Measurements from ENCODE around the gene BICDL2.
"Not testable (repeated sequence)": the region's sequence is repeated elsewhere in the genome, so short reads cannot be mapped to it uniquely, and the experiment has no call there.

Gene BICDL2, protein sequence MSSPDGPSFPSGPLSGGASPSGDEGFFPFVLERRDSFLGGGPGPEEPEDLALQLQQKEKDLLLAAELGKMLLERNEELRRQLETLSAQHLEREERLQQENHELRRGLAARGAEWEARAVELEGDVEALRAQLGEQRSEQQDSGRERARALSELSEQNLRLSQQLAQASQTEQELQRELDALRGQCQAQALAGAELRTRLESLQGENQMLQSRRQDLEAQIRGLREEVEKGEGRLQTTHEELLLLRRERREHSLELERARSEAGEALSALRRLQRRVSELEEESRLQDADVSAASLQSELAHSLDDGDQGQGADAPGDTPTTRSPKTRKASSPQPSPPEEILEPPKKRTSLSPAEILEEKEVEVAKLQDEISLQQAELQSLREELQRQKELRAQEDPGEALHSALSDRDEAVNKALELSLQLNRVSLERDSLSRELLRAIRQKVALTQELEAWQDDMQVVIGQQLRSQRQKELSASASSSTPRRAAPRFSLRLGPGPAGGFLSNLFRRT

DNA sequence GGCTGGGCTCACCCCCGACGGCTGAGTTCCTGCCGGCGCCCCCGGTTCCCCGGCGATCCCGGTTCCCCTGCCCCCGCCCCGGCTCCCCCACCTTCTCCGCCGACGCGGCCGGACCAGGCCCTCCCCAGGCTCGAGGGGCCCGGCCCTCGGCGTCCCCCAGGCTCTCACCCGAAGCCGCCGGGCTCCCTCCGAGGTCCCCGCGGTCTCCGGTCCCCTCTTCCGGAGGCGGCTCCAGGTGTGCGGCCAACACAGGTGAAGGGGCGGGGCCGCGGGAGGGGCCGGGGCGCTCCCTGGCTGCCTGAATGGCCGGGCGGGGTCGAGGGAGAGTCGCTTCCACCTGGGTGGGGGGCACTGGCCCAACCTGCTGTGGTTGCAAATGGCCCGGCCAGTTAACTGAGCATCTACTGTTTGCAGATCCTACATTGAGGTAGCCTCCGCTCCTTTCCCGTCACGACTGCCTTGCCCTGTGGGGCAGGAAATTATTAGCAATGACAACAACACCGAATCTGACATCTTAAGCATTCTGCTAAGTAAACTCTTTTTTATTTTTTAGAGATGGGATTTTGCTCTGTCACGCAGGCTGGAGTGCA lies at the start of gene BICDL2:
Gene BICDL2, minus strand, starts transcription at position 219 of the 590 bp plus-strand sequence. CDS start 1,448 bp downstream, outside the sequence.
- no peak for DNase-seq (ENCODE audit: low spot score)

DNA sequence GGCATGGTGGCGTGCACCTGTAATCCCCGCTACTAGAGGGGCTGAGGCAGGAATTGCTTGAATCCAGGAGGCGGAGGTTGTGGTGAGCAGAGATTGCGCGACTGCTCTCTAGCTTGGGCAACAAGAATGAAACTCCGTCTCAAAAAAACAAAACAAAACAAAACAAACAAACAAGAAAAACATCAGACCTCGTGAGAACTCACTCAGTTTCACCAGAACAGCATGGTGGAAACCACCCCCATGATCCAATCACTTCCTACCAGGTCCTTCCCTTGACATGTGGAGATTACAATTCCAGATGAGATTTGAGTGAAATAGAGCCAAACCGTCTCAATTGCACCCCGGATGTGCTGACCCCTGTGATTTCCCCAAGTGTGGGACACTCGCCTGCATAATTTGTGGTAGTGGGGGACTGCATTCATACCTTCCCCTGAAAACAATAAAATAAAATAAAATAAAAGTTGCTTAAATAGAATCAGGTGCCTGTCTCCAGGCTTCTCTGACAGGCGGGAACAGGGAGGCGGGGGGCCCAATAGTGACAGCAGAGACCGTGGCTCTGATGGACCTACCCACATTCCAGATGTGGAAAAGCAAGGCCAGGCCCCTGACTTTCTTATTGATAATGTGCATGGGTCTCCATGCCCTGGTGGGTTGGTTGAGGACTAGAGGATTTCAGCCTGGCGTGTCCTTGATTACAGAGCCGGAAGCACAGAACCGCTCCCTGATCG lies 49.3 kb upstream of the BICDL2 start:
- DNase-seq (ENCODE audit: low spot score): no peak

DNA sequence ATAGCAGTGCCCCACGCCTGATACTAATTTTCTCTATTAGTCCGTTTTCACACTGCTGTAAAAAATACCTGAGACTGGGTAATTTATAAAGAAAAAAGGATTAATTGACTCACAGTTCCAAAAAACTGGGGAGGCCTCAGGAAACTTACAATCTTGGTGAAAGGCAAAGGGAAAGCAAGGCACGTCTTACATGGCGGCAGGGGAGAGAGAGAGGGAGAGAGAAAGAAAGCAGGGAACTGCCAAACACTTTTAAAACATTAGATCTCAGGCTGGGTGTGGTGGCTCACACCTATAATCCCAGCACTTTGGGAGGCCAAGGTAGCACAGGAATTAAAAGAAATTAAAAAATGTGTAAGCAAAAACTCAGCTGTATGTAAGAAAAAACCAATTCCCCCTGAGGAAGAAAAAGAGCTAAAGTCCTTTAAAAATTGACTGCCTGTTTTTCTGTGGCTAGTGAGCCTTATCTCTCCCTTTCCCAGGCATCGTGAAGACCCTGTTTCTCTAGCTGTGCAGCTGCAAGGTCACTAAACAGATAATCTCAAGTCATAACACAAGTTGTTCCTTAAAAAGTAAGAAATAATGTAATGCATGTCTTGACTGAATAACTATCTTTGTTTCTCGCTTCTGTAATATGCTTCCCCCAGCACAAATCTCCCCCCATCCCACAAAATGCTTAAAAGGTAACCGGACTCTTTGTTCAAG lies 48.4 kb upstream of the BICDL2 start:
- DNase-seq (ENCODE audit: low spot score): no peak

DNA sequence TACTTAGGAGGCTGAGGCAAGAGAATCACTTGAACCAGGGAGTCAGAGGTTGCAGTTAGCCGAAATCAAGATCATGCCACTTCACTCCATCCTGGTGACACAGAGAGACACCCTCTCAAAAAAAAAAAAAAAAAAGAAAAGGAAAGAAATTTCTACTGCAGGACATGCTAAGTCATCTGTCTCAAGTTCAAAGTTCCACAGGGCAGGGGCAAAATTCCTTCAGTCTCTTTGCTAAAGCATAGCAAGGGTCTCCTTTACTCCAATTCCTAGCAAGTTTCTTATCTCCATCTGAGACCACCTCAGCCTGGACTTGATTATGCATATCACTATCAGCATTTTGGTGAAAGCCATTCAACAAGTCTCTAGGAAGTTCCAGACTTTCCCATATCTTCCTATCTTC lies 47.7 kb upstream of the BICDL2 start:
- DNase-seq (ENCODE audit: low spot score): no peak

DNA sequence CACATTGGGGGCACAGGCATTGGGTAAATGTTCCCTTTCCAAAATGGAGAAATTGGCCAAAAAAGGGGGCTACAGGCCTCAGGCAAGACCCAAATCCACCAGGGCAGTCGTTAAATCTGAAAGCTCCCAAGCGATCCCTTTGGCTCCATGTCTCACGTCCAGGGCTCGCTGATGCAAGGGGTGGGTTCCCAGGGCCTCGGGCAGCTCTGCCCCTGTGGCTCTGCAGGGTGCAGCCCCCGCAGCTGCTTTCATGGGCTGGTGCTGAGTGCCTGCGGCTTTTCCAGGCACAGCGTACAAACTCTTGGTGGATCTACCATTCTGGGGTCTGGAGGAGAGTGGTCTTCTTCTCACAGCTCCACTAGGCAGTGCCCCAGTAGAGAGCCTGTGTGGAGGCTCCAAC lies 46.7 kb upstream of the BICDL2 start:
- DNase-seq (ENCODE audit: low spot score): not testable (repeated sequence)

DNA sequence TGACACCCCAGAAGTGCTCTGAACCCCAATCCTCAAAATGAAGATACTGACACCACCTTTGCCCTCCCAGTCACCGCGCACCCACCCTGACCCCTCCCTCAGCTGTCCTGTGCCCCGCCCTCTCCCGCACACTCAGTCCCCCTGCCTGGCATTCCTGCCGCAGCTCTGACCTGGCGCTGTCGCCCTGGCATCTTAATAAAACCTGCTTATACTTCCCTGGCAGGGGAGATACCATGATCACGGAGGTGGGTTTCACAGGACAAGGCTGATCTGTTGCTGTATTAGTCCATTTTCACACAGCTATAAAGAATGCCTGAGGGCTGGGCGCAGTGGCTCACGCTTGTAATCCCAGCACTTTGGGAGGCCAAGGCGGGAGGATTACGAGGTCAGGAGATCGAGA lies 45.2 kb upstream of the BICDL2 start:
- not testable (repeated sequence) for DNase-seq (ENCODE audit: low spot score)

DNA sequence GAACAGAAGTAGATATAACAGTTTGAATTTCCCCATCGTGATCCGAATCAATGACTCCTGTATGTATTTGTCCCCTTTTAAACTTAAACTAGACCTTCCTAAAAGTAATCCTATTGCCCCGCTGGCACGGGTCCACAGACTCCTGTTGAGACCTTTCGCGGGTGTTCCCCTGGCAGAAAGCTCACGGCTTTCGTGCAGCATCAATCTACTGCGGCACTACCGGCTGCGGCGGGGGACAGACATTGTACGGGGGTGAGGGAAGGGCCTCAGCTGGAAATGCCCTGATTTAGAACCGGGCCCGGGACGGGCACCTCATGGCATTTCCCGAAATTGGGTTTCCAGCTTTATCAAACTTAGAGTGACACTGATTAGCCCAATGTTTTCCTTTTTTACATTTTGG lies 43.3 kb upstream of the BICDL2 start:
- no peak for DNase-seq (ENCODE audit: low spot score)

DNA sequence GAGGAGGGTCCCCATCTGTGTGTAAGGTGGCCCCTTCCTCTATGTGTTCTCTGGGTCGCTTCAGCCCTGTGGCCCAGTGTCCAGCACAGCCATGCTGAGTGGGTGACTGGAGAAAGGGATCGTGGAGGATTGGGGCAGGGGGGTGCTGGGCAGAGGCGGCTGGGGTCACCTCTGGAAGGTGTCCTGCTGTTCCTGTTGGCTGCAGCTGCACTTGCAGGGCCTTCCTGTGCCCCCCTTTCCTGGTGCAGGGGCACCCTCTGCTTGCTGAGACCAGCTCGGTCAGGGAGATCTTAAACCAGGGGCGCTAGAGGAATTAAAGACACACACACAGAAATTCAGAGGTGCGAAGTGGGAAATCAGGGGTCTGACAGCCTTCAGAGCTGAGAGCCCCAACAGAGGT lies 39.8 kb upstream of the BICDL2 start:
- DNase-seq (ENCODE audit: low spot score): no peak

DNA sequence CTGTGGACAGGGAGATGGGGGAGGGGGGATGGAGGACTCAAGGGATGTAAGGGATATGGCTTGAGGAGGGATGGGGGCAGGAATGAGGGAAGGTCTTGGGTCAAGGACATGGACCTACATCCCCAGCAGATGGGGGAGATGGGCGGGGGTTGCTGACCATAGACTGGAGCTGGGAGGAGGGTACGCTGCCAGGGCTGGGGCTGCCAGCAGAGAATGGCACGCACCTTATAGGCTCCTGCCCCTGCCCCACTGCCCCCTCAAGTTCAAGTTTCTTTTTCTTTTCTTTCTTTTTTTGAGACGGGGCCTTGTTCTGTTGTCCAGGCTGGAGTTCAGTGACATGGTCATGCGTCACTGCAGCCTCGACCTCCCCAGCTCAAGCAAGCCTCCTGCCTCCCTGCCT lies 39.2 kb upstream of the BICDL2 start:
- DNase-seq (ENCODE audit: low spot score): not testable (repeated sequence)

DNA sequence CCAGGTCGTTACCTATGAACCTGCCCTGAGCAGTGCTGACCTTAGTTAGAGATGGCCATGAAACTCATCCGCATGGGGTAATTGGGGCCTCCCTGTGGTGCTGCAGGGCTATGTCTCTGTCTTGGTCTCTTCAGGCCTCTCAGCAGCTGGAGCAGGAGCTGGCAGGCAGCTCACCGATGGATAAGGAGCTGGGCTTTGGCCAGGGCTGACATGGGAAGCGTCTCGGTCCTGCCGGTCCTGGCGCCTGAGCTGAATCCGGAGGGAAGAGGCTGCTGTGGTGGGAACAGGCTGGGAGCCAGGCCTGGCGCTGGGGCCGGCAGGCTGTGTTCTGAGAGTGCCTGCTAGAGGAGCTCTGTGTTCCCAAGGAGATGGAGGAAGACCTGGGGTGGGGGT lies 38.8 kb upstream of the BICDL2 start:
- no peak for DNase-seq (ENCODE audit: low spot score)

DNA sequence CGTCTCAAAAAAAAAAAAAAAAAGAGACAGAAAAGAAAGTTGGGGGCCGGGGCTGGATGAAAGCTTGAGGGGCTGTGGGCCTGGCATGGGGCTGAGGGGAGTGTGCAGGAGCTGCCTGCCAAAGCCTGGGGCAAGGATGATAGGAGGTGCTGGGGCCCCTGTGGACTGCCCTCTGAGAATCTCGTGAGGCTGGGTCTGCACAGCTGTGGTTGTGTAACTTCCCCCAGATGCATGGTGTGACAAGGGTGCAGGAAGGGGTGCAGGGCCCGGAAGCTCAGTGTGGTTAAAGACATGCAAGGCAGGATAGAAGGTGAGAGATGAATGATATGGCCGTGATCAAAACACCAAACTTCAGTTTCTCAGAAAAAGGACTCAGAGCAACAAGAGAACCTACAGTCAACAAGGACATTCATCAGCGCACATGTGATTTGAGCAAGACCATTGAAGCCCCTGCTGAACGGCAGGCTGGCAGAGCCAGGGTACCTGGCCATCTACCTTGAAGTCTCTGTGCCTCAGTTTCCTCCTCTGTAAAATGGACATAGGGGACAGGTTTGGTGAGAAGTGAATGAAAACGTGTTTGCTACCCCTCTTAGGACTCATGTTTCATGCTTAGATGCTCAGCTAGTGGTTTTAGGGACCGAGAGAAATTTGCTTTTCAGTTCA lies 38.2 kb upstream of the BICDL2 start:
- no peak for DNase-seq (ENCODE audit: low spot score)

DNA sequence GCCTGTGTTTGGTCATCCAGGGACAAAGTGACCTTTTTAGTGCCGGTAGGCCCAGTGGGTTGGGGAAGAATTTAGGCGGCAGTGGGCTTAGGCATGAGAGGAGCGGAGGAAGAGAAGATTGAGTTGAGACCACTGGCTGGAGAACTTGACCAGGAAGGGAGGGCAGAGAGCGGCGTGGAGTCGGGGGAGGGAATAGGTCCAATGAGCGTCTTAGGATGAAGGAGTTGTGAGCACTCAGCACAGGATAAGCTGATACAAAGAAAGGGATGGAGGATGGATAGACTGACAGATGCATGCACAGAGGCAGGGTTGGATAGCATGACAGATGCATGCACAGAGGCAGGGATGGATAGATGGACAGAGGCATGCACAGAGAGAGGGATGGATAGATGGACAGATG lies 36.7 kb upstream of the BICDL2 start:
- no peak for DNase-seq (ENCODE audit: low spot score)

DNA sequence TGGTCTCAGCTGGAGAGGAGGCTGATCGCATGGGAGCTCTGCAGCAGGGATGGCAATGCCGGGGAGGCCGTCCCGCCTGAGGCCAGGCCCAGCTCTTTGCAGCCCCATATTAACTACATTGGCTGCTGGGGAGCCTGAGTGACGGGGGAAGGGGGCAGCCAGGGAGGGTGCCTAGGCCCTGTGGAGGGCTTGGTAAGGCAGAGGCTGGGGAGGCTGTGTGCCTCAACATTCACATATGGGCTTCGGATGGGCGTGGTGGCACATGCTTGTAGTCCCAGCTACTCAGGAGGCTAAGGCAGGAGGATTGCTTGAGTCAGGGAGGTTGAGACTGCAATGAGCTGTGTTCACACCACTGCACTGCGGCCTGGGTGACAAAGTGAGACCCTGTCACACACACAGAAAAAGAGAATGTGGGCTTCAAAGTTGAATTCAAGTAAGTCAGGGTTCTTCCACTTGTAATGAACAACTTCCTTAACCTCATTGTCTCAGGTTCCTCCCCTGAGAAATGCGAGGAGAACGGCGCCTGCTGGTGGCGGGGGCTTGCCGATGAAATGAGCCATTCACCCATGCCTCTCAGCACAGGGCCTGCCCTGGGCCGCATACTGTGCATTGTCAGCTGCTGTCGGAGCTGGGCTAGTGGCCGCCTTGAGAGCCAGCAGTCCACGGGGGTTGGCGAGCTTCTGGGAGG lies 36.0 kb upstream of the BICDL2 start:
- not testable (repeated sequence) for DNase-seq (ENCODE audit: low spot score)

DNA sequence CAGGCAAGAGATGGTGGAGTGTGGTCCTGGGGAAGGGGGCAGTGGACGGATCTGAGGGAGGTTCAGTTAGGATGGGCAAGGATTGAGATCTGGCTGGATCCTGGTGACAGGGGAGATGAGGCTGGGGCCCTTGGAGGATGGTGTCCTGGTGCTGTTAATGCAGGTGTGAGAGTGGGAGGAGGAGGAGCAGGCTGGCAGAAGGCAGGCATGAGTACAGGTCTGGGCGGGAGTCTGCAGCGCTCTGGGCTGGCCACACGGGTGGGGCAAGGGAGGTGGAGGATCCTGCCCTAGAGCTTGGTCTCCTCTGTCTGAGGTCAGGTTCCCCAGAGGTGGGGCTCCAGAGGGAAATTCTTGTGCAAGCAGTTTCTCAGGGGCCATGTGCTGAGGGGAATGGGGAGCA lies 35.4 kb upstream of the BICDL2 start:
- DNase-seq (ENCODE audit: low spot score): peak; percentile 28

DNA sequence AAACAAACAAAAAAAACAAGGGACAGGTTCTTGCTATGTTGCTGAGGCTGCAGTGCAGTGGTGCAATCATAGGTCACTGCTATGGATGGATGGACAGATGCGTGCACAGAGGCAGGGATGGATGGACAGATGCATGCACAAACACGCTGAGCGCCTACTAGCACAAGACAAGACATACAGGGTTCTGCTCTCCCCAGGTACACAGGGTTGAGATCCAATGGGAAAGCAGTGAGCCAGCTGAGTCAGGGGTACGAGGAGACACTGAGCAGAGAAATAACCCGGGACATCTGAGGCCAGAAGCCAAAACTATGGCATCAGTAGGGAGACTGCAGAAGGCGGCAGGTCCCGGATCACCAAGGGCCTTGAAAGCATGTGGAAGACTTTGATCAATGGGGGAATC lies 34.9 kb upstream of the BICDL2 start:
- peak; percentile 61 for DNase-seq (ENCODE audit: low spot score)

DNA sequence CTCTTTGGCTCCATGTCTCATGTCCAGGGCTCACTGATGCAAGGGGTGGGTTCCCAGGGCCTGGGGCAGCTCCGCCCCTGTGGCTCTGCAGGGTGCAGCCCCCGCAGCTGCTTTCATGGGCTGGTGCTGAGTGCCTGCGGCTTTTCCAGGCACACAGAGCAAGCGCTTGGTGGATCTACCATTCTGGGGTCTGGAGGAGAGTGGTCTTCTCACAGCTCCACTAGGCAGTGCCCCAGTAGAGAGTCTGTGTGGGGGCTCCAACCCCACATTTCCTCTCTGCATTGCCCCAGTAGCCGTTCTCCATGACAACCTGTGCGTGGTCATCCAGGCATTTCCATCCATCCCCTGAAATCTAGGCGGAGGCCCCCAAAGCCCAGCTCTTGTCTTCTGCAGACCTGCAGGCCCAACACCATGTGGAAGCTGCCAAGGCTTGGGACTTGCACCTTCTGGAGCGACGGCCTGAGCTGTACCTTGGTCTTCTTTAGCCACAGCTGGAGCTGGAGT lies 33.9 kb upstream of the BICDL2 start:
- peak; percentile 35 for DNase-seq (ENCODE audit: low spot score)

DNA sequence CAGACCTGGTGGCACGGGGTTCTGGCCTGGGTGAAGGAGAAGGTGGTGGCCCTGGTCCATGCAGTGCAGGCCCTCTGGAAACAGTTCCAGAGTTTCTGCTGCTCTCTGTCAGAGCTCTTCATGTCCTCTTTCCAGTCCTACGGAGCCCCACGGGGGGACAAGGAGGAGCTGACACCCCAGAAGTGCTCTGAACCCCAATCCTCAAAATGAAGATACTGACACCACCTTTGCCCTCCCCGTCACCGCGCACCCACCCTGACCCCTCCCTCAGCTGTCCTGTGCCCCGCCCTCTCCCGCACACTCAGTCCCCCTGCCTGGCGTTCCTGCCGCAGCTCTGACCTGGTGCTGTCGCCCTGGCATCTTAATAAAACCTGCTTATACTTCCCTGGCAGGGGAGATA lies 32.4 kb upstream of the BICDL2 start:
- DNase-seq (ENCODE audit: low spot score): not testable (repeated sequence)

DNA sequence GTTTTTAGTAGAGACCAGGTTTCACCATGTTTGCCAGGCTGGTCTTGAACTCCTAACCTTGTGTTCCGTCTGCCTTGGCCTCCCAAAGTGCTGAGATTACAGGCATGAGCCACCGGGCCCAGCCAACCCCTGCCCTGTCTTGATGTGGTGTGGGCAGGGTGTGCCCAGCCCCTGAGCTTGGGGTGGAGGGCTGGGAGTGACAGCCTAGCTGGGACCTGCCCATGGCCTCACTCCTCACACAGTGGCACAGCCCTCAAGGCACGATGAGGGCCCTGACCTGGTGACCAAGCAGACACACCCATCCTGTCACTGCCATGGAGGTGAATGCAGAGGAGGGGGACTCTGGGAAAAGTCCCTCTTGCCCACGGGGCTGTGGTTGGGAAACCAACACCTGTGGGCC lies 31.7 kb upstream of the BICDL2 start:
- no peak for DNase-seq (ENCODE audit: low spot score)

DNA sequence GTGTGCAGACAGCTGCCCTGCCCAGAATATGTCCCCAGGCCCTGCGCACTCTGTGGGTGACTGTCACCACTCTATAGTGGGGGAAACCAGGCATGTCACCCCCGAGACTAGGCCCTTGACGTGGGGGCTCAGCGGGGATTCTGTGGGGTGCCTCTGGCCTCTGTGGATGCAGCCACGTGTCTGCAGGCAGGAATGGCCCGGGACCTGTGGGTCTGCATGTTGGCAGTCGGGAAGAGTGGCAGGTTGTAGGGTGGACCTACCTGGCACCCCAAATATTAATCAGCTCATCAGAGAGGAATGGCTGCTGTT lies 29.6 kb upstream of the BICDL2 start:
- DNase-seq (ENCODE audit: low spot score): no peak

DNA sequence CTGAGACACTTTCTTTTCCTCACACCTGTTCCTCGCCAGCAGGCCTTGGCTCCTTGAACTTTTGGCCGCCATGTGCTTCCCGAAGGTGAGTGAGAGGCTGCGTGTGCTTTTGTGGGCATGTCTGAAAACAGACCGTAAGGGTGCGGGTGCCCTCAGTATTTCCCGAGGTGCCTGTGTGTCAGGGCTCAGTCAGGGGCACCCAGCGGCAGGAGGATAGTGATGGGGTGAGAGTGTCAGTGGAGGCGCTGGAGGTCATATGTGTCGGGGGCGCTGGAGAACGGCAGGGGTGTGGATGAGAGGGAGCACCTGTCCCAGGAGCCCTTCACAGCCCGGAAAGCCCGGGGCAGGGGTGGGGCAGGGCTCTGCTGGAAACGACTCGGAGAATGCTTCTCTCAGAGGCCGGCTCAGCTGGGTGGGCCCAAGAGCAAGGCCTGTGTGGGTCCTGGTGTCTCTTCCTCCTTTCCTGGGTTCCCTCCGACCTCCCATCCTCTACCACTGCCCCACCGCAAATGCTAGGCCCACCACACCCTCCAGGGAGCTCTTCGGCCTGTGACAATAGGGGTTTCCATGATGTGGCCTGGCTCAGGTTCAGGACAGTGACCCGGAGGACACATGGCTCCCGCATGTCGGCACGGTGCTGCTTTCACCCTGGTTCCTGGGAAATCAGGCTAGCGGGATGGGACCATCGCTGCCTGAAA lies 29.1 kb upstream of the BICDL2 start:
- DNase-seq (ENCODE audit: low spot score): no peak
